NCI-H2029 treated with DMSO at 0.1 percent for 48 hours (cell line): Measurements from ENCODE around the gene UBE2H.
A peak's percentile ranks its signal among the peaks of the same experiment; 100 is the strongest.

Experiments used
- DNase-seq: peaks from one replicate; lab custom pipeline; 2025; lab: John Stamatoyannopoulos, UW

UBE2H gene

GRCh38 chr7:129786825-129787563 lies 165.8 kb downstream of the UBE2H start:
- no peak for DNase-seq

GRCh38 chr7:129785685-129786514 lies 166.9 kb downstream of the UBE2H start:
- DNase-seq: no peak

GRCh38 chr7:129784783-129785684 lies 167.7 kb downstream of the UBE2H start:
- no peak for DNase-seq

GRCh38 chr7:129784437-129784782 lies 168.3 kb downstream of the UBE2H start:
- no peak for DNase-seq

- DNase-seq: no peak
These were observed 169.2 kb downstream of the UBE2H start for GRCh38 chr7:129783584-129783919.

- DNase-seq: no peak
These were observed 169.8 kb downstream of the UBE2H start for GRCh38 chr7:129782818-129783583.

- DNase-seq: no peak
These were observed 170.6 kb downstream of the UBE2H start for GRCh38 chr7:129781928-129782817.

GRCh38 chr7:129780974-129781927 lies 171.5 kb downstream of the UBE2H start:
- DNase-seq: peak; percentile 19
